Ishikawa (cell line): ENCODE measurements around the gene LRRC32.

ENCODE experiments used
- CEBPB ChIP-seq: IDR thresholded peaks from 2 replicates; pipeline ENCODE4 v1.6.1; 2012
- CREB1 ChIP-seq: IDR thresholded peaks from 2 replicates; pipeline ENCODE4 v1.6.1; 2012; ENCODE audit warnings: low read depth
- EGR1 ChIP-seq: IDR thresholded peaks from 2 replicates; pipeline ENCODE4 v1.6.1; 2012
- EP300 ChIP-seq: IDR thresholded peaks from 2 replicates; pipeline ENCODE4 v1.6.1; 2012; ENCODE audit warnings: borderline replicate concordance
- FOXM1 ChIP-seq: IDR thresholded peaks from 2 replicates; pipeline ENCODE4 v1.6.1; 2012; ENCODE audit warnings: low read depth, borderline replicate concordance
- MAX ChIP-seq: IDR thresholded peaks from 2 replicates; pipeline ENCODE4 v1.6.1; 2012
- NFIC ChIP-seq: IDR thresholded peaks from 2 replicates; pipeline ENCODE4 v1.6.1; 2012
- RAD21 ChIP-seq: IDR thresholded peaks from 2 replicates; pipeline ENCODE4 v1.6.1; 2012; ENCODE audit warnings: low read depth
- TAF1 ChIP-seq: IDR thresholded peaks from 2 replicates; pipeline ENCODE4 v1.6.1; 2012; ENCODE audit warnings: low read depth, mild to moderate bottlenecking
- TCF12 ChIP-seq: IDR thresholded peaks from 2 replicates; pipeline ENCODE4 v1.6.1; 2012; ENCODE audit warnings: low read depth
- TEAD4 ChIP-seq: IDR thresholded peaks from 2 replicates; pipeline ENCODE4 v1.6.1; 2012
- USF1 ChIP-seq: IDR thresholded peaks from 2 replicates; pipeline ENCODE4 v1.6.1; 2012
- YY1 ChIP-seq: IDR thresholded peaks from 2 replicates; pipeline ENCODE4 v1.6.1; 2012; ENCODE audit warnings: low read depth
- ZBTB7A ChIP-seq: IDR thresholded peaks from 2 replicates; pipeline ENCODE4 v1.6.1; 2012; ENCODE audit warnings: low read depth
- TF ChIP-seq, protein P1 (sequence below): IDR thresholded peaks from 2 replicates; pipeline ENCODE4 v1.6.1; 2012; ENCODE audit warnings: low read depth, mild to moderate bottlenecking

The LRRC32 gene

GRCh38 chr11:76695133-76695532 is 24.6 kb upstream of the LRRC32 start:
- peak; percentile 36; the same call in 1 of the 2 replicates for TF ChIP-seq RAD21
- TF ChIP-seq FOXM1 = no peak

- no peak for TF ChIP-seq MAX
These were observed 24.1 kb upstream of the LRRC32 start for GRCh38 chr11:76694664-76695063.

GRCh38 chr11:76693806-76694205 is 23.3 kb upstream of the LRRC32 start:
- TF ChIP-seq RAD21 (no peak), TEAD4 (no peak), ZBTB7A (no peak), FOXM1 (no peak), CREB1 (no peak), EP300 (no peak), YY1 (no peak), CEBPB (no peak), USF1 (no peak), TCF12 (no peak), TAF1 (no peak), MAX (no peak), NFIC (no peak)

DNA sequence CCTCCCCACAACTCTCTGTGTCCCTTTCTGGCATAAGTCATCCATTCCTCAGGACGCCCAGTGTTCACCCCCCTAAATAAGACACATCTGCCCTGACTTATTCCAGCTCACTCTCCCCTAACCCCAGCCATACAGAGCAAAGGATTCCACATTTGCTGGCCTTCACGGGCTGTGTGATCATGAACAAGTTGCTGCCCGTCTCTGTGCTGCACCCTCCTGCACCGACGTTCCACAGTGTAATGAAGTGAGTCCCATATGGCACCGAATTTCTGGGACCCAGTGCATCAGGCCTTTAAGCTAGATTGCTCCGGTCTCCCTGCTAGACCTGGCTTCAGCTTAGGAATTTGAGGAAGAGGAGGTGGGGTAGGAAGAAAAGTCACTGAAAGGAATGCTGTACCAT is 22.4 kb upstream of the LRRC32 start:
- TF ChIP-seq FOXM1 (no peak), YY1 (no peak), TCF12 (no peak), MAX (no peak), CEBPB (no peak), EP300 (no peak), CREB1 (no peak), NFIC (no peak), USF1 (no peak), EGR1 (no peak), TEAD4 (no peak), RAD21 (no peak), TAF1 (no peak), ZBTB7A (no peak)
- TF ChIP-seq, protein P1, sequence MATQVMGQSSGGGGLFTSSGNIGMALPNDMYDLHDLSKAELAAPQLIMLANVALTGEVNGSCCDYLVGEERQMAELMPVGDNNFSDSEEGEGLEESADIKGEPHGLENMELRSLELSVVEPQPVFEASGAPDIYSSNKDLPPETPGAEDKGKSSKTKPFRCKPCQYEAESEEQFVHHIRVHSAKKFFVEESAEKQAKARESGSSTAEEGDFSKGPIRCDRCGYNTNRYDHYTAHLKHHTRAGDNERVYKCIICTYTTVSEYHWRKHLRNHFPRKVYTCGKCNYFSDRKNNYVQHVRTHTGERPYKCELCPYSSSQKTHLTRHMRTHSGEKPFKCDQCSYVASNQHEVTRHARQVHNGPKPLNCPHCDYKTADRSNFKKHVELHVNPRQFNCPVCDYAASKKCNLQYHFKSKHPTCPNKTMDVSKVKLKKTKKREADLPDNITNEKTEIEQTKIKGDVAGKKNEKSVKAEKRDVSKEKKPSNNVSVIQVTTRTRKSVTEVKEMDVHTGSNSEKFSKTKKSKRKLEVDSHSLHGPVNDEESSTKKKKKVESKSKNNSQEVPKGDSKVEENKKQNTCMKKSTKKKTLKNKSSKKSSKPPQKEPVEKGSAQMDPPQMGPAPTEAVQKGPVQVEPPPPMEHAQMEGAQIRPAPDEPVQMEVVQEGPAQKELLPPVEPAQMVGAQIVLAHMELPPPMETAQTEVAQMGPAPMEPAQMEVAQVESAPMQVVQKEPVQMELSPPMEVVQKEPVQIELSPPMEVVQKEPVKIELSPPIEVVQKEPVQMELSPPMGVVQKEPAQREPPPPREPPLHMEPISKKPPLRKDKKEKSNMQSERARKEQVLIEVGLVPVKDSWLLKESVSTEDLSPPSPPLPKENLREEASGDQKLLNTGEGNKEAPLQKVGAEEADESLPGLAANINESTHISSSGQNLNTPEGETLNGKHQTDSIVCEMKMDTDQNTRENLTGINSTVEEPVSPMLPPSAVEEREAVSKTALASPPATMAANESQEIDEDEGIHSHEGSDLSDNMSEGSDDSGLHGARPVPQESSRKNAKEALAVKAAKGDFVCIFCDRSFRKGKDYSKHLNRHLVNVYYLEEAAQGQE = no peak

- TF ChIP-seq FOXM1 (no peak), CREB1 (no peak), TCF12 (no peak), CEBPB (no peak), EP300 (no peak), EGR1 (no peak), RAD21 (no peak)
- TF ChIP-seq, protein P1 = no peak
These were observed 21.1 kb upstream of the LRRC32 start for GRCh38 chr11:76691655-76692054.

GRCh38 chr11:76690736-76691135 is 20.2 kb upstream of the LRRC32 start:
- TF ChIP-seq NFIC = no peak
- TF ChIP-seq RAD21 = no peak
- no peak for TF ChIP-seq CREB1
- TF ChIP-seq, protein P1 = no peak
- TF ChIP-seq USF1 = no peak
- TF ChIP-seq EP300 = no peak
- TF ChIP-seq MAX = no peak
- no peak for TF ChIP-seq TCF12
- TF ChIP-seq EGR1 = no peak
- no peak for TF ChIP-seq TAF1
- no peak for TF ChIP-seq ZBTB7A
- TF ChIP-seq YY1 = no peak
- TF ChIP-seq CEBPB = no peak
- no peak for TF ChIP-seq FOXM1
- TF ChIP-seq TEAD4 = no peak
